Neuronal stem cell (in vitro differentiated cells): ENCODE results near the gene PCARE.

ENCODE experiments used
- DNase-seq: peaks from one replicate; pipeline ENCODE4 v3.0.0-alpha.2; 2013; ENCODE audit warnings: low spot score
- H2AFZ ChIP-seq: one replicate; pipeline ENCODE4 v1.6.1; 2013; ENCODE audit warnings: mild to moderate bottlenecking, low read length, inconsistent platforms
- H2AK5ac ChIP-seq: 2 replicates; pipeline ENCODE4 v1.6.1; 2013; ENCODE audit warnings: low read depth, mild to moderate bottlenecking, inconsistent platforms, low read length, moderate library complexity, mixed read lengths
- H2BK120ac ChIP-seq: 2 replicates; pipeline ENCODE4 v1.6.1; 2013; ENCODE audit warnings: low read depth, mild to moderate bottlenecking, inconsistent platforms, low read length, moderate library complexity, mixed read lengths
- H2BK12ac ChIP-seq: one replicate; pipeline ENCODE4 v1.6.1; 2013; ENCODE audit warnings: low read length, inconsistent platforms
- H2BK15ac ChIP-seq: 2 replicates; pipeline ENCODE4 v1.6.1; 2013; ENCODE audit warnings: mild to moderate bottlenecking, low read length, inconsistent platforms, mixed read lengths
- H2BK5ac ChIP-seq: one replicate; pipeline ENCODE4 v1.6.1; 2013; ENCODE audit warnings: inconsistent platforms, mild to moderate bottlenecking, low read length, moderate library complexity
- H3K14ac ChIP-seq: one replicate; pipeline ENCODE4 v1.6.1; 2013; ENCODE audit warnings: low read length, inconsistent platforms
- H3K18ac ChIP-seq: 2 replicates; pipeline ENCODE4 v1.6.1; 2013; ENCODE audit warnings: low read length, inconsistent platforms
- H3K23ac ChIP-seq: 2 replicates; pipeline ENCODE4 v1.6.1; 2013; ENCODE audit warnings: low read depth, mild to moderate bottlenecking, mixed read lengths, low read length, inconsistent platforms; ENCODE audit not compliant: poor library complexity
- H3K27ac ChIP-seq: replicated peaks from 3 replicates; pipeline ENCODE4 v1.5.1; 2013; ENCODE audit warnings: low read length, inconsistent platforms
- H3K27me3 ChIP-seq, 3 experiments: 2 replicates each; pipeline ENCODE4 v1.6.1; 2013; ENCODE audit warnings: low read length in 3 of 3, mild to moderate bottlenecking in 2 of 3, inconsistent platforms in 1 of 3, low read depth in 1 of 3, mixed read lengths in 1 of 3, moderate library complexity in 1 of 3; ENCODE audit not compliant: control insufficient read depth in 3 of 3, insufficient read depth in 3 of 3
- H3K36me3 ChIP-seq, 2 donors: replicated peaks in 1 of 2; 2 replicates each; pipeline ENCODE4 v1.6.1; 2013; ENCODE audit warnings: low read length in 2 of 2; ENCODE audit not compliant: control insufficient read depth in 2 of 2, insufficient read depth in 2 of 2
- H3K4ac ChIP-seq: 2 replicates; pipeline ENCODE4 v1.6.1; 2013; ENCODE audit warnings: inconsistent platforms, mild to moderate bottlenecking, low read length, moderate library complexity
- H3K4me1 ChIP-seq, 2 donors: 1 replicate in 1 of 2; 2 replicates in 1 of 2; pipeline ENCODE4 v1.6.1; 2013; ENCODE audit warnings: low read length in 2 of 2, low read depth in 1 of 2; ENCODE audit not compliant: control insufficient read depth in 2 of 2, insufficient read depth in 1 of 2
- H3K4me2 ChIP-seq: one replicate; pipeline ENCODE4 v1.6.1; 2013; ENCODE audit warnings: mild to moderate bottlenecking, low read length, inconsistent platforms; ENCODE audit not compliant: insufficient read depth, poor library complexity, severe bottlenecking
- H3K4me3 ChIP-seq, 2 donors: 2 replicates each; pipeline ENCODE4 v1.5.1; 2013; ENCODE audit warnings: low read length in 2 of 2, mild to moderate bottlenecking in 2 of 2, inconsistent platforms in 1 of 2, moderate library complexity in 1 of 2
- H3K79me1 ChIP-seq: one replicate; pipeline ENCODE4 v1.6.1; 2013; ENCODE audit warnings: low read depth, mild to moderate bottlenecking, inconsistent platforms, low read length, moderate library complexity
- H3K9ac ChIP-seq: one replicate; pipeline ENCODE4 v1.6.1; 2013; ENCODE audit warnings: mild to moderate bottlenecking, low read depth, low read length, inconsistent platforms; ENCODE audit not compliant: poor library complexity
- H3K9me3 ChIP-seq, 2 donors: replicated peaks in 1 of 2; 2 replicates each; pipeline versions ENCODE3 to v1.6.1; 2013; ENCODE audit warnings: low read length in 2 of 2, mild to moderate bottlenecking in 2 of 2, inconsistent platforms in 1 of 2, low read depth in 1 of 2, mixed read lengths in 1 of 2, moderate library complexity in 1 of 2; ENCODE audit not compliant: control insufficient read depth in 2 of 2, insufficient read depth in 1 of 2
- H4K8ac ChIP-seq: one replicate; pipeline ENCODE4 v1.6.1; 2013; ENCODE audit warnings: low read depth, mild to moderate bottlenecking, inconsistent platforms, low read length, moderate library complexity
- H4K91ac ChIP-seq: one replicate; pipeline ENCODE4 v1.6.1; 2013; ENCODE audit warnings: low read length, low read depth, mild to moderate bottlenecking, inconsistent platforms; ENCODE audit not compliant: poor library complexity
- WGBS, 2 donors: extraction: QIAGEN DNeasy Blood & Tissue Kit; methylation state at CpG; one replicate each; pipeline ENCODE4 v1.1.7; 2013; ENCODE audit warnings: missing lambda C conversion rate in 2 of 2, mixed read lengths in 1 of 2; ENCODE audit not compliant: insufficient read length in 2 of 2, insufficient replicate concordance in 1 of 2; ENCODE audit errors: extremely low coverage in 2 of 2; 5-methylcytosine and 5-hydroxymethylcytosine counted together

Gene PCARE

DNA sequence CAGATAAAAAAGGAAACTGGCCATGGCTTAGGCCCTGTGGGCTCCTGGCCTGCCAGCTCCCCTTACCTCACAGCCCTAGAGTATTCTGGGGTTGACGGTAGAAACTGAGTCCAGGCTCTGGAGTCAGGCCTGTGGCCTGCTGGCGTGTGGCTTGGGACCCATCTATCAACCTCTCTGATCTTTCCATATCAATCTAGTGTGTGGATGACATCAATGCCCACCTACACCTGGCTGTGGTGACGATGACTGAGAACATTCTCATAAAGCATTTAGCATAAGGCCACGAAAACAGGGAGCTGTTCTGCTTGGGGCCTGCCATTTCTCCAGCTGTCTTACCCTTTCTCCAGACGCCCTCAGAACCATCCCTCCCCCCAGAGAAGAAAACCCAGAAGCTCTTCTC, 17.9 kb downstream of the PCARE start:
- Histone ChIP-seq H4K91ac (no peak overlapping the region), H3K36me3 (no peaks in the 10 kb centered on the region), H2AK5ac (no peak overlapping the region), H3K4me3 (no peak overlapping the region), H3K4me1 (peaks cover 2 to 5% of the 10 kb centered on the region in 2 donors), H2BK120ac (no peak overlapping the region), H3K9ac (no peak overlapping the region), H3K9me3 (no peaks in the 10 kb centered on the region), H3K14ac (no peak overlapping the region), H4K8ac (no peak overlapping the region), H2BK15ac (no peak overlapping the region), H3K23ac (no peak overlapping the region), H3K4ac (no peak overlapping the region), H3K27me3 (peaks cover 0 to 38% (median 0%) of the 10 kb centered on the region in 3 experiments), H3K18ac (no peak overlapping the region), H3K4me2 (no peak overlapping the region), H3K27ac (no peak overlapping the region), H2BK12ac (no peak overlapping the region), H2AFZ (no peak overlapping the region), H2BK5ac (no peak overlapping the region), H3K79me1 (no peaks in the 10 kb centered on the region)
- no CpG with 5 or more reads among the region's 5 CpGs for WGBS, 2 donors
- no peak for DNase-seq

DNA sequence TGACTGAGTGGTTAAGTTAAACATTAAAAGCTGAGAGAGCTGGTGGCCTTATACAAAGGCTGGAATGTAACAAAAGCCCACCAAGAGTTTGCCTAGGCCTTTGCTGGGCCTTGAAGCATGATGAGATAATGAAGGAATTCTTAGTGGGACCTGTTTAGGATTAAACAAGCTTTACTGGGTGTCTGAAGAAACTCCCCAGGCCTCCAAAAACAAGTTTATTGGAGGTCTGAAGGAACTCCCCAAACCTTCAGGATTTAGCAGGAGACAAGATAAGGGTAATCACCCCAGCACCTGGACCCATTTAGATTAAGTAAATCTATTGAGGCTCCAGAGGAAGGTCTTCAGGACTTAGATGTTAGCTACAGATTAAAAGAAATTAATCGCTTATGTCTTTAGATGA, 18.7 kb downstream of the PCARE start:
- DNase-seq, result no peak
- Histone ChIP-seq H3K27ac (no peak overlapping the region), H4K91ac (no peak overlapping the region), H3K36me3 (no peaks in the 10 kb centered on the region), H2AFZ (no peak overlapping the region), H3K4me3 (no peak overlapping the region), H2BK5ac (no peak overlapping the region), H3K23ac (no peak overlapping the region), H2BK120ac (no peak overlapping the region), H2BK12ac (no peak overlapping the region), H4K8ac (no peak overlapping the region), H3K18ac (no peak overlapping the region), H3K79me1 (no peaks in the 10 kb centered on the region), H3K4ac (no peak overlapping the region), H3K9me3 (no peaks in the 10 kb centered on the region), H3K4me1 (peaks cover 0 to 5% of the 10 kb centered on the region in 2 donors), H3K9ac (no peak overlapping the region), H3K27me3 (peaks cover 0 to 45% (median 0%) of the 10 kb centered on the region in 3 experiments), H2AK5ac (no peak overlapping the region), H2BK15ac (no peak overlapping the region), H3K14ac (no peak overlapping the region), H3K4me2 (no peak overlapping the region)
- WGBS, 2 donors, result no CpG with 5 or more reads among the region's 1 CpG

DNA sequence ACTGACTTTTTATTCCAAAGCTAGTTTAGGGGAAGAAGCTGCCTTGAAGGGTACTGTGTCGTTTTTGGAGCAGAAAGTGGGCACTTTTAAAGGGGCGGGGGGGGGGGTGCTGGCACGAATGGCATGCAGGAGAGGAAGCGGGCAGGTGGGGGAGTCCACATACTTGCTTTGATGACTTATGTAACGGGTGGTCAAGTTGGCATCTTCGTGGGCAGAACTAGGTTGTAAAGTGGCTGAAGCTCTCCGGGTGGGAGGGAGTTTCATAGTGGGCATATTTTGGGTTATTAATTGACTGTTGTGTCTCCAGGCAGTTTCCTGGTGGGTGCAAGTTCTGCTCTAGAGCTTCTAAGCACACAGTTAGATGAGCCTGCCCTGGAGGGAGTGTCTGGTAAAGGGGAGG, 19.9 kb downstream of the PCARE start:
- no peak overlapping the region for H2BK120ac ChIP-seq
- peaks cover 0 to 40% (median 0%) of the 10 kb centered on the region in 3 experiments for H3K27me3 ChIP-seq
- no peak overlapping the region for H2AFZ ChIP-seq
- H3K79me1 ChIP-seq, result no peaks in the 10 kb centered on the region
- no CpG with 5 or more reads among the region's 7 CpGs for WGBS, 2 donors
- H3K9ac ChIP-seq, result no peak overlapping the region
- H3K18ac ChIP-seq, result no peak overlapping the region
- H2BK5ac ChIP-seq, result no peak overlapping the region
- no peak overlapping the region for H3K14ac ChIP-seq
- no peak for DNase-seq
- no peak overlapping the region for H2BK12ac ChIP-seq
- H3K27ac ChIP-seq, result no peak overlapping the region
- no peaks in the 10 kb centered on the region for H3K9me3 ChIP-seq
- no peak overlapping the region for H4K8ac ChIP-seq
- no peak overlapping the region for H3K23ac ChIP-seq
- no peak overlapping the region for H2AK5ac ChIP-seq
- H3K4me1 ChIP-seq, result peaks cover 0 to 5% of the 10 kb centered on the region in 2 donors
- no peak overlapping the region for H3K4me2 ChIP-seq
- no peak overlapping the region for H3K4me3 ChIP-seq
- H3K4ac ChIP-seq, result no peak overlapping the region
- H4K91ac ChIP-seq, result no peak overlapping the region
- H2BK15ac ChIP-seq, result no peak overlapping the region
- no peaks in the 10 kb centered on the region for H3K36me3 ChIP-seq

DNA sequence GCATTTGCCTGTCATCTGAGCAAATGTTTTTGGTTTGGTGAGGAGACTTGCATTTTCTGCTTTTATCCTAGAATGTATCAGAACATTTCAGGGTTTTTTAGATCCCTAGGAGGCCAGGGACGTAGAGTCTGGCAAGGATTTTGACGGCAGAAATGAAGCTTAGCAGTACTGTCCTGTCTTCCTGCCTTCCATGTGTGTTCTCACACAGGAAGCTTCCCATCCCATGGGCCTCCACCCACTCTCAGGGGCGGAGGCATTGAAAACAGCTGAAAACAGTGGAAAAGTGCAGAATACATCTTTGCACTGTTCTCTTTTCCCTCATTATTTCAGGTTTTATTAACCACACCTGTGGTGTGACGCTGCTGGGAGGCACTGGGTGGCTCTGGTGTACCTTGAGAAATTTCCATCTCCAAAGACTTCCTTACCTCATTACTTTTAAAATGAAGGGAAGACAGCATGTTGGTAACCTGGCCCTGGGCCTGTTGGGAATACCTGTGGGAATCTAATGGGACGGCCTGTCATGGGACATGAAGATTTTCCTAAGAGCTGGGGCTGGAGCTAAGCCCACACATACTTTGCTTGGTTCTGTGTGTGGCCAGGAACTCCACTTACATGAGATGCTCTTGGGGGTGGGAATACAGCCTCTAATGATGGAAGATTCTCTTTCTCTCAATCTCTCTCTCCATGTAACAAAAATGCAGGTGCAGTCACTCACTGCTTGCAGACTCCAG, 20.5 kb downstream of the PCARE start:
- Histone ChIP-seq H3K27me3 (peaks cover 0 to 36% (median 0%) of the 10 kb centered on the region in 3 experiments), H3K23ac (no peak overlapping the region), H2BK12ac (no peak overlapping the region), H4K8ac (no peak overlapping the region), H2BK120ac (no peak overlapping the region), H3K4me2 (no peak overlapping the region), H2AFZ (no peak overlapping the region), H3K4ac (no peak overlapping the region), H3K14ac (no peak overlapping the region), H3K27ac (no peak overlapping the region), H3K4me1 (peaks cover 0 to 5% of the 10 kb centered on the region in 2 donors), H3K9ac (no peak overlapping the region), H3K79me1 (no peaks in the 10 kb centered on the region), H3K4me3 (no peak overlapping the region), H3K9me3 (no peaks in the 10 kb centered on the region), H3K36me3 (no peaks in the 10 kb centered on the region), H2AK5ac (no peak overlapping the region), H3K18ac (no peak overlapping the region), H2BK15ac (no peak overlapping the region), H4K91ac (no peak overlapping the region), H2BK5ac (no peak overlapping the region)
- no peak for DNase-seq
- WGBS, 2 donors, result no CpG with 5 or more reads among the region's 5 CpGs
